Measurements from ENCODE around the gene STOML1.

The STOML1 gene

DNA sequence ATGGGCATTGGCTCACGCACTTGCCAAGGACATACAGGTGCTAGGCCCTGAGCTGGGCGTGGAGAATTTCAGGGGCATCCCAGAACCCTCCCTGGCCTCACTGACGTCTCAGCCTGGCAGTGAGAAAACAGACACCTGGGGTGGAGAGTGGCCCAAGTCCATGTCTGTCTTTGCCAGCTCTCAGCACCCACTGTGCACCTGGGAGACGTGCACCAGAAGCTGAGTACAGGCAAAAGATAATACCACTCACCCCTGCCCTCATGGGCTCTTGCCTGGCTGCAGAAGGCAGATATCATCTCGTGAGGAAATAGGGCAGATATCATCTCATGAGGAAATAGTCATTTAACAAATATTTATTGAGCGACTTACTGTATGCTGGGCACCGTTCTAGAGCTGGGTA, 57.8 kb downstream of the STOML1 start:
- no peak overlapping the region for H3K4me3 ChIP-seq (ENCODE audit: low read depth, low read length)

DNA sequence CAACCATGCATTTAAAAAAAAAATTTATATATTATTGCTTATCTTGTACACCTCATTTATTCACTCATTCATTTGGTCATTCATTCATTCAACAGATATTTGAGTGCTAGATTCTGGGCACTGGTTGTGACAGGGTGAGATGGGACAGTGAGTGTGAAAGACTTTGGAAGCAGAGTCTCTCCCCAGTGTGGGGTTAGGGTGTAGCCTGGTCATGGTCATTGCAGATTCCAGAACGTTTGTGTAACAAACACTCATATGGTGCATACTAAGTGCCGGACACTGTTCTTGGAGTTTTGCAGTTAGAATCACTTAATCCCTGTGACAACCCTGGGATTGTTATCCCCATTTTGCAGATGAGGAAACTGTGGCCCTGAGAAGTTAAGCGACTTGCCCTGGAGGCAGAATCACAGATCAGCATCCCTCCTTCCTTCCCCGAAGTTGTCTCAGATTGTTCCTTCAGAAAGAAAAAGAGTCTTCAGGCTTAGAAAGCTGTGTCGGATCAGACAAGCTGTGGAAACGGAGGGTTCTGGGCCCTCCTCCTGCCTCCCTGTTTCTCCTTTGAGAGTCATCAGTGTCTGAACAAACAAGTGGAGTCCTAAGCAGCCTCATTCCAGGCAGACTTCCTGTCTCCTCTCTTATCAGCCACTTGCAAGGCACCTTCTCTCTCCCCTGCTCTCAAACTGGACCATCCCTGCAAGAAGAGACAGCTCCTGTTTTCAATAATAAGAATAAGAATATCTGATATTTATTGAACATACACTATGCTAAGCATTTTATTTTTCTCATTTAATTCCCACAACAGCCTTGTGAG, 59.5 kb downstream of the STOML1 start:
- H3K4me3 ChIP-seq (ENCODE audit: low read depth, low read length) = no peak overlapping the region

DNA sequence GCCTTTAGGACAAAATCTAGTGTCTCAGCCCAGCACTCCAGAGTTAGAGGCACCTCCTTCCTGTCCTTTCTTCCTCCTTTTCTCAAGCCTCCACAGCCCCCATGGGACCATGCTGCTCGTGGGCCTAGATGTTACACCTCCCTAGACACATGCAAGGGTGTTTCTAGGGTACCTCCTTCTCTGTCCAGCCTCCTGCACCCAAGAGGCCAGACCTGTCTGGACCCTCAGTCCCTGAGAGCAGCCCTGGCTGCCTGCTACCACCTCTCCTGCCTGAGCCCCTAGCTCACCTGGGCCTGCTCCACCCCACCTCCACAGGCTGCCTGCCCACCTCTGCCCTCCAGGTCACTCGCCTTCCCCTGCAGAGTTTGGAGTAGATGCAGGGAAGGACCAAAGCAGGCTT, 60.7 kb downstream of the STOML1 start:
- H3K4me3 ChIP-seq (ENCODE audit: low read depth, low read length) = no peak overlapping the region

DNA sequence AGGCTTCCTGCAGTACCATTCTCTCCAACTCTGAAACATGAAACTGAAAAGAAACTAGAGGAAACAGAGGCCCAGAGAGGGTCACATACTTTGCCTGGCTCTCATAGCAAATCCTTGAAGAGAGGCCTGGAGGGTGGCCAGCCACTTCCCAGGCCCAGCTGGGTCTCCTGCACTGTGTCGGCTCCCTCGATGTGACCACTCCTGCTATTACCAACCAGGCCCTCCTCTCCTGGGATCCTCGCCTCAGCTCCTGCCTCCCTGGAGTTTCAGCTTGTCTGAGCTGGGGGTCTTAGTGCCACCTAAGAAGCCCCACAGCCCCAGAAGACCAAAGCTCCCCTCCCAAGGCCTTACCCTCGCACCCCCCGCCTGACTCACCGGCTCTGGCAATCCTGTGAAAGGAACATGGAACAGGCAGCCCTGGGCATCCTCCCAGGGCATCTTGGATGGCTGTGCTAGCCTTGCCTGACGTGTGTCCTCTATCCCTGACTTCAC, 61.3 kb downstream of the STOML1 start:
- H3K4me3 ChIP-seq (ENCODE audit: low read depth, low read length) = no peak overlapping the region

DNA sequence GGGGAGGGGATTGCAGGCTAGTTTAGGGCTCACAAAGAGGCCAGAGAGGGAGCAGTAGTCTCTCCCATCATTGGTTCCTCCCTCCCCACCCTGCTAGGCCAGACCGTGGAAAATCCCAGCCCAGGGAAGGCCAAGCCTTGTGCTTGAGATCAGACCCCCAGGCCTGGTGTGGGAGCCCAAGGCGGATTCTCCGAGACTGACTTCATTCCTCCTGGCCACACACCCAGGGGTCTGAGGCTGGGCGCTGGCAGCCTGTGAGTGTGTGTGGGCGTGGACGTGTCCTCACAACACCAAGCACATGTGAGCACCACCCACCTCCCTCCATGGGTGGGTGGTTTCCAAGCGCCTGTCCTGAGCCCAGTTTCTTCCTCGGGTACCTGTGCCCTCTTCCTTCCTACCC, 61.7 kb downstream of the STOML1 start:
- no peak overlapping the region for H3K4me3 ChIP-seq (ENCODE audit: low read depth, low read length)

DNA sequence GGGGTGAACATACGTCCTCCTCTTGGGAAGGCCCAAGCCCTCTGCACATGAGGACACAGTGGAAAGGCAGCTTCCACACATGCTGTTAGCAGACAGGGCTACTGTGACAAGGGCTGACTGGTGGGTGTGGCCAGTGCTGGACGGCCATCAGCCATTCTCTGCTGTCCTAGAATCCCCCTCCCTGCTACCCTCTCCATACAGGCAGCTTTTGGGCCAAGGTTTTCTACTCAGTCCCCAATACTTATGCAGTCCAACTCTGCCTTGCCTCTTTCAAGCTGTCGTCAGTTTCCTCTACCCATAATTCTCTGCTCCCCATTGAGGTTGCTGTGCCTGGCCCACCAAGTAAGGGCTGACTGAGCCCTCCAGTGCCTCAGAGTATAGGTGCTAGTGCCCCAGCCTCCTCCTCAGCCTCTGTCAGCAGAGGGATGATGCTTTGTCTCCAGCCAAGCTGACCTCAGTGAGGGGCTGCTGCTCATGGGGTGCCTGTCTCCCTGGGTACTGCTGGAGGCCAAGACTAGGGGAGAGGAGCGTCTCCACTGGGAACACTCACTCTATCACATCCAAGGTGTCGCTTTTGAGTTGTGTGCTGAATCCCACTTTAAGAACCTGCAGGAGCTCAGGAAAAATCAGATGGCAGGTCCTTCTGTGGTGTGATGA, 63.0 kb downstream of the STOML1 start:
- no peak overlapping the region for H3K4me3 ChIP-seq (ENCODE audit: low read depth, low read length)

Data from iPS-11a (cell line).